ENCODE data around the gene NFATC4. TPM values are rescaled to one million over a fixed set of nuclear protein-coding genes. Genes with fewer than 3 reads are reported as not detected.
A peak's percentile ranks its signal among the peaks of the same experiment; 100 is the strongest.

The NFATC4 gene
- total and polyA plus RNA-seq, 8 donors: 3.3 to 97.9 (median 12.7) TPM

DNA sequence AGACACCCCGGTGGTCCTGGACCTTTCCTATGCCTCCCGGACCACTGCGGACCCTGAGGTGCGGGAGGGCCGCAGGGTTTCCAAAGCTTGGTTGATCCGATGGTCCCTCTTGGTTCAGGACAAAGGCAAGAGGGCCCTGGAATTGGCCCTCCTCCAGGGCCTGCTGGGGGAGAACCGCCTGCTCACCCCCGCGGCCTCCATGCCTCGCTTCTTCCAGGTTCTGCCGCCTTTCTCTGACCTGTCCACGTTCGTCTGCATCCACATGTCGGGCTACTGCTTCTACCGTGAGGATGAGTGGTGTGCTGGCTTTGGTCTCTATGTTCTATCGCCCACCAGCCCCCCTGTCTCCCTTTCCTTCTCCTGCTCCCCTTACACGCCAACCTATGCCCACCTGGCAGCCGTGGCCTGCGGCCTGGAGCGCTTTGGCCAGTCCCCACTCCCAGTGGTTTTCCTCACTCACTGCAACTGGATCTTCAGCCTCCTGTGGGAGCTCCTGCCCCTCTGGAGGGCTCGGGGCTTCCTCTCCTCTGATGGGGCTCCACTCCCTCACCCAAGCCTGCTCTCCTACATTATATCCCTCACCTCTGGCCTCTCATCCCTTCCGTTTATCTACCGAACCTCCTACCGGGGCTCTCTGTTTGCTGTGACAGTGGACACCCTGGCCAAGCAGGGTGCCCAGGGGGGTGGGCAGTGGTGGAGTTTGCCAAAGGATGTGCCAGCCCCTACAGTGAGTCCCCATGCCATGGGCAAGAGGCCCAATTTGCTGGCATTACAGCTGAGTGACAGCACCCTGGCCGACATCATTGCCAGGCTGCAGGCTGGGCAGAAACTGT is 47.7 kb downstream of the NFATC4 start:
- H3K27ac ChIP-seq: no peak overlapping the region
- H3K4me1 ChIP-seq: peaks cover 10 to 16% (median 13%) of the 10 kb centered on the region in 3 donors
- no peaks in the 10 kb centered on the region for H3K36me3 ChIP-seq
- no peak for FAIRE-seq
- no peaks in the 10 kb centered on the region for H3K27me3 ChIP-seq
- no peaks in the 10 kb centered on the region for H3K9me3 ChIP-seq
- 92 to 93% methylated on average over 24 to 25 of the region's 25 CpGs for WGBS, 2 donors
- no peak overlapping the region for H3K4me3 ChIP-seq
- TF ChIP-seq, protein P1, sequence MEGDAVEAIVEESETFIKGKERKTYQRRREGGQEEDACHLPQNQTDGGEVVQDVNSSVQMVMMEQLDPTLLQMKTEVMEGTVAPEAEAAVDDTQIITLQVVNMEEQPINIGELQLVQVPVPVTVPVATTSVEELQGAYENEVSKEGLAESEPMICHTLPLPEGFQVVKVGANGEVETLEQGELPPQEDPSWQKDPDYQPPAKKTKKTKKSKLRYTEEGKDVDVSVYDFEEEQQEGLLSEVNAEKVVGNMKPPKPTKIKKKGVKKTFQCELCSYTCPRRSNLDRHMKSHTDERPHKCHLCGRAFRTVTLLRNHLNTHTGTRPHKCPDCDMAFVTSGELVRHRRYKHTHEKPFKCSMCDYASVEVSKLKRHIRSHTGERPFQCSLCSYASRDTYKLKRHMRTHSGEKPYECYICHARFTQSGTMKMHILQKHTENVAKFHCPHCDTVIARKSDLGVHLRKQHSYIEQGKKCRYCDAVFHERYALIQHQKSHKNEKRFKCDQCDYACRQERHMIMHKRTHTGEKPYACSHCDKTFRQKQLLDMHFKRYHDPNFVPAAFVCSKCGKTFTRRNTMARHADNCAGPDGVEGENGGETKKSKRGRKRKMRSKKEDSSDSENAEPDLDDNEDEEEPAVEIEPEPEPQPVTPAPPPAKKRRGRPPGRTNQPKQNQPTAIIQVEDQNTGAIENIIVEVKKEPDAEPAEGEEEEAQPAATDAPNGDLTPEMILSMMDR (IDR thresholded peaks at IDR 0.05): no peak
- no peak for ATAC-seq
- intact Hi-C loops (cut with DNase I): no loop called here
- DNase-seq: peak in 1 of 6 donors; percentile 40

DNA sequence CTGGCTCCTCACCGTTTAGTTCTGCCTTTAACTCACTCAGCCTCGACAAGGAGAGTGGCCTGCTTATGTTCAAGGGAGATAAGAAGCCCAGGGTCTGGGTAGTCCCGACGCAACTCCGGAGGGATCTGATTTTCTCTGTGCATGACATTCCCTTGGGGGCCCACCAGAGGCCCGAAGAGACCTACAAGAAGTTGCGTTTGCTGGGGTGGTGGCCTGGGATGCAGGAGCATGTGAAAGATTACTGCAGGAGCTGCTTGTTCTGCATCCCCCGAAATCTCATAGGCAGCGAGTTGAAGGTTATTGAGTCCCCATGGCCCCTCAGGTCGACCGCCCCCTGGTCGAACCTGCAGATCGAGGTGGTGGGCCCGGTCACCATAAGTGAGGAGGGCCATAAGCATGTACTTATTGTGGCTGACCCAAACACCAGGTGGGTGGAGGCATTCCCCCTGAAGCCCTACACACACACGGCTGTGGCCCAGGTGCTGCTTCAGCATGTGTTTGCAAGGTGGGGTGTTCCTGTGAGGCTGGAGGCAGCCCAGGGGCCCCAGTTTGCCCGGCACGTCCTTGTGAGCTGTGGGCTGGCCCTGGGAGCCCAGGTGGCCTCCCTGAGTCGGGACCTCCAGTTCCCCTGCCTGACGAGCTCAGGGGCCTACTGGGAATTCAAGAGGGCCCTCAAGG is 48.4 kb downstream of the NFATC4 start:
- peak in 1 of 6 donors; percentile 66 for DNase-seq
- no peak for FAIRE-seq
- no peak for ATAC-seq
- no peak overlapping the region for H3K27ac ChIP-seq
- 84 to 85% methylated on average over 19 of the region's 19 CpGs for WGBS, 2 donors
- no peaks in the 10 kb centered on the region for H3K36me3 ChIP-seq
- H3K27me3 ChIP-seq: no peaks in the 10 kb centered on the region
- no peaks in the 10 kb centered on the region for H3K9me3 ChIP-seq
- no peak overlapping the region for H3K4me3 ChIP-seq
- H3K4me1 ChIP-seq: peaks cover 10 to 16% (median 13%) of the 10 kb centered on the region in 3 donors
- intact Hi-C loops (cut with DNase I): no loop called here
- TF ChIP-seq, protein P1 (IDR thresholded peaks at IDR 0.05): no peak

DNA sequence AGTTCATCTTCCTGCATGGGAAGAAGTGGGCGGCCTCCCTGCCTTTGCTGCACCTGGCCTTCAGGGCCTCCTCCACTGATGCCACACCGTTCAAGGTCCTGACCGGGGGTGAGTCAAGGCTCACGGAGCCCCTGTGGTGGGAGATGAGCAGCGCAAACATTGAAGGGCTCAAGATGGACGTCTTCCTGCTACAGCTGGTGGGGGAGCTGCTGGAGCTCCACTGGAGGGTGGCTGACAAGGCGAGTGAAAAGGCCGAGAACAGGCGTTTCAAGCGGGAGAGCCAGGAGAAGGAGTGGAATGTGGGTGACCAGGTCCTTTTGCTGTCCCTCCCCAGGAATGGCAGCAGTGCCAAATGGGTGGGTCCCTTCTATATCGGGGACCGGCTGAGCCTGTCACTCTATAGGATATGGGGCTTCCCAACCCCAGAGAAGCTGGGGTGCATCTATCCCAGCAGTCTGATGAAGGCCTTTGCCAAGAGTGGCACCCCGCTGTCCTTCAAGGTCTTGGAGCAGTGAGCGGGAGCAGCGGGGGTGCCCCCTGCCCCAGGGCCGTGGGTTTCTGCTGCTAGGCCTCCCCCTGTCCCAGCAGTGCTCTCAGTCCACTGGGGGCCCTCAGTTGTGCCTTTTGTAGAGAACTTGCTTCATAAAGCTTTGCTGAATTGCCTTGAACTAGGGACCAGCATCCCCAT is 49.1 kb downstream of the NFATC4 start:
- Histone ChIP-seq H3K27me3 (no peaks in the 10 kb centered on the region), H3K27ac (no peak overlapping the region), H3K4me3 (no peak overlapping the region), H3K9me3 (no peaks in the 10 kb centered on the region), H3K36me3 (no peaks in the 10 kb centered on the region), H3K4me1 (peaks cover 10 to 16% (median 13%) of the 10 kb centered on the region in 3 donors)
- TF ChIP-seq, protein P1 (IDR thresholded peaks at IDR 0.05): no peak
- WGBS, 2 donors: 90 to 94% methylated on average over 16 of the region's 16 CpGs
- FAIRE-seq (no peak), DNase-seq (peak in 1 of 6 donors; percentile 49), ATAC-seq (no peak)
- intact Hi-C loops (cut with DNase I): no loop called here

DNA sequence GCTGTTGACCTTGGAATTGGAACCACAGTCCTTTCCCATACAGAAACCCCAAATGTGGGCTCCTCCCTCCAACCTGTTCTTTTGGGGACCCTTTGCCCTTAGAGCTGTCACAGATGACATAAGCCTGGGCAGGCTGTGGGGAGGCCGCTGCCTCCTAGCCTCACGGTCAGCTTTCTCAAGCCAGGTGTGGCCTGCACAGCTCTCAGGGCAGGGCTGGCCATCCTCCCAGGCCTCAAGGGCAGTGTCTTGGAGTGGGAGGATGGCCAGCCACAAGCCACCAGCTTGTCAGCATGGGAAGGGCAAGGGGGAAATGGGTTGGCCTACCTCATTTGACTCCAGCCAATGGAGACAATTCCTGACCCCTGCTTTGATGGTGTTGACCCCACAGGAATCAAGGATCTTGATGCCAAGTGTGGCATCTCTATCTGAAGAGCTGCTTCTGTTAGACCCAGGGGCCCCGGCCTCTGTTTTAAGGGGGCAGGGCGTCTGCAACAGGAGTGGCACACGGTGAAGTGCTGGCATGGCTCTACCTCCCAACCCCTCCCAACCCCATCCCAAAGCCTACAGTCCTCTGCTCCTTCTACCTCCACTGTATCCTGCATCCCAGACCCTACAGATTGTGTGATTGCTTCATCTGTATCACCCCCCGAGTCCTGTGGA is 50.0 kb downstream of the NFATC4 start:
- TF ChIP-seq, protein P1 (IDR thresholded peaks at IDR 0.05): no peak
- DNase-seq (peak in 2 of 6 donors; percentile 57 to 64), FAIRE-seq (no peak), ATAC-seq (peak; percentile 4 to 26 (median 16))
- WGBS, 2 donors: 39 to 55% methylated on average over 6 of the region's 6 CpGs
- peaks cover 10 to 16% (median 13%) of the 10 kb centered on the region in 3 donors for H3K4me1 ChIP-seq
- peak overlapping the region; percentile 37 to 90 (median 64) for H3K27ac ChIP-seq
- H3K9me3 ChIP-seq: no peaks in the 10 kb centered on the region
- intact Hi-C loops (cut with DNase I): no loop called here
- H3K27me3 ChIP-seq: no peaks in the 10 kb centered on the region
- no peak overlapping the region for H3K4me3 ChIP-seq
- no peaks in the 10 kb centered on the region for H3K36me3 ChIP-seq

All from pancreas (tissue), 10 donors.